Cardiac fibroblast (primary cell): ENCODE data around the gene CLRN2.
"Not testable (repeated sequence)": the region's sequence is repeated elsewhere in the genome, so short reads cannot be mapped to it uniquely, and the experiment has no call there.

ENCODE experiments used
- DNase-seq, 2 donors: peaks; one replicate each; pipeline versions ENCODE4 v3.0.0 to v3.0.0-alpha.2; 2010; ENCODE audit warnings: low read depth in 2 of 2
- H3K4me3 ChIP-seq, 2 donors: replicated peaks in 1 of 2; 1 replicate in 1 of 2; 2 replicates in 1 of 2; pipeline ENCODE4 v1.5.1; 2011; ENCODE audit warnings: low read depth in 2 of 2, low read length in 2 of 2, mild to moderate bottlenecking in 2 of 2, moderate library complexity in 1 of 2
- CTCF ChIP-seq: IDR thresholded peaks from one replicate; pipeline ENCODE4 v1.5.1; 2011; ENCODE audit warnings: low read depth, mild to moderate bottlenecking, low read length, inconsistent platforms

CLRN2 gene

GRCh38 chr4:17526695-17527477 is 11.9 kb downstream of the CLRN2 start:
- H3K4me3 ChIP-seq = no peak overlapping the region
- no peak for DNase-seq
- TF ChIP-seq CTCF = no peak

- DNase-seq = no peak
- H3K4me3 ChIP-seq = no peak overlapping the region
- TF ChIP-seq CTCF = no peak
These were observed 13.7 kb downstream of the CLRN2 start for GRCh38 chr4:17528551-17529165.

- no peak for DNase-seq
- no peak for TF ChIP-seq CTCF
- no peak overlapping the region for H3K4me3 ChIP-seq
These were observed 16.7 kb downstream of the CLRN2 start for GRCh38 chr4:17531538-17532285.

GRCh38 chr4:17534705-17535104 is 19.7 kb downstream of the CLRN2 start:
- no peak for DNase-seq
- no peak overlapping the region for H3K4me3 ChIP-seq
- TF ChIP-seq CTCF = no peak

- no peak overlapping the region for H3K4me3 ChIP-seq
- TF ChIP-seq CTCF = no peak
- no peak for DNase-seq
These were observed 20.3 kb downstream of the CLRN2 start for GRCh38 chr4:17535242-17535641.

- H3K4me3 ChIP-seq = no peak overlapping the region
- no peak for TF ChIP-seq CTCF
- DNase-seq = peak in 1 of 2 donors; percentile 35
These were observed 20.9 kb downstream of the CLRN2 start for GRCh38 chr4:17535906-17536305.

- not testable (repeated sequence) for H3K4me3 ChIP-seq, DNase-seq
These were observed 22.1 kb downstream of the CLRN2 start for GRCh38 chr4:17537060-17537459.
